Fibroblast of skin of left quadriceps (primary cell): ENCODE data around the gene SEC63.
A peak's percentile ranks its signal among the peaks of the same experiment; 100 is the strongest.
"Not testable (repeated sequence)": the region's sequence is repeated elsewhere in the genome, so short reads cannot be mapped to it uniquely, and the experiment has no call there.

ENCODE experiments used
- DNase-seq, 2 experiments: peaks; one replicate each; pipeline ENCODE4 v3.0.0-alpha.2; 2013; ENCODE audit warnings: low read depth in 2 of 2

Gene SEC63

DNA sequence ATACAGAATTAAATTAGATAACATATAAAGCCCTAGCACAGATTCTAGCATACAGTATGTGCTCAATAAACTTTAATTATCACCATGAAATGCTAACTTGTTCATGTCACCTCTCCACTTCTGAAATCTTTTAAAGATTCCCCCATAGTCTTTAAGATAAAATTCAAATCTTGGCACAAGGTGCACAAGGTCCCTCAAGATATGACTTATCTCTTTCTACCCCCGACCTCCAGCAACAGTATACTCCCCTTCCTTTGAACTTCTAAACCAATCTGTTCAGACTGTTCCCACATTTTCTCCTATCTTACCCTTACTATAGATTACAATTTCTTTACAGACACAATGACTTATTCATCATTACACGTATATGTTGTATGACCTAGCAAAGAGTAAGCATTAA is 29.0 kb downstream of the SEC63 start:
- no peak for DNase-seq

DNA sequence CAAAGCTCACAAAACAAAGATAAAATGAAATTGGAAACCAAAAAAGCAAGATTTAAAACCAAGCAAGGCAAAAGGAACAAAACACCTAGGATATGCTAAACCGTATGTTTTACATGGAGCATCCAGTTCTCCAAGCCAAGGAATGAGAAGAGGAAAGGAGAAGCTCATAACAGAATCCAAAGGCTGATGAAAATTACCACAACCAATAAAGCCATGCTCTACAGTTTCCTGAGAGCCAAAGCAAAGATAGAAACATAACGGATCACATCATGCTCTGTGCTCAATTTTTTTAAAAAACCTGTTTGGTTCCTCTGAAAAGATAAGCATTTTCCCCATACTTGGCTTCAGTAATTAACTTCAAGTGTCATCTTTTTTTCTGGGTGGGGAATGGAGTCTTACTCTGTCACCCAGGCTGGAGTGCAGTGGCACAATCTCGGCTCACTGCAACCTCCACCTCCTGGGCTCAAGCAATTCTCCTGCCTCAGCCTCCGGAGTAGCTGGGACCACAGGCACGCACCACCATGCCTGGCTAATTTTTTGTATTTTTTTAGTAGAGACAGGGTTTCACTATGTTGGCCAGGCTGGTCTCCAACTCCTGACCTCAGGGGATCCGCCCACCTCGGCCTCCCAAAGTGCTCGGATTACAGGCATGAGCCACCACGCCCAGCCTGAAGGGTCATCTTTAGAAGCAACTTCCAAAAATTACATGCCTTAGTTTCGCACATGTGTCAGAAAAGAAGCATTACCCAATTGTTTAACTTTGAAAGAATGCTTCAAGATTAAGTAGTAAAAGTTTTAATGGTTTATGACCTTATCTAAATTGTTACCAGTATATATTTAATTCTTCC is 31.1 kb downstream of the SEC63 start:
- not testable (repeated sequence) for DNase-seq

- DNase-seq, result no peak
These were observed 40.3 kb downstream of the SEC63 start for GRCh38 chr6:107917451-107918375.

DNA sequence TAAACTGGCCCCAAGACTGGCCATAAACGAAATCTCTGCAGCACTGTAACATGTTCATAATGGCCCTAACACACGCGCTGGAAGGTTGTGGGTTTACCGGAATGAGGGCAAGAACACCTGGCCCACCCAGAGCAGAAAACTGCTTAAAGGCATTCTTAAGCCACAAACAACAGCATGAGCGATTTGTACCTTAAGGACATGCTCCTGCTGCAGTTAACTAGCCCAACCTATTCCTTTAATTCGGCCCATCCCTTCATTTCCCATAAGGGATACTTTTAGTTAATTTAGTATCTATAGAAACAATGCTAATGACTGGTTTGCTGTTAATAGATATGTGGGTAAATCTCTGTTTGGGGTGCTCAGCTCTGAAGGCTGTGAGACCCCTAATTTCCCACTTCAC is 41.0 kb downstream of the SEC63 start:
- DNase-seq, result not testable (repeated sequence)

DNA sequence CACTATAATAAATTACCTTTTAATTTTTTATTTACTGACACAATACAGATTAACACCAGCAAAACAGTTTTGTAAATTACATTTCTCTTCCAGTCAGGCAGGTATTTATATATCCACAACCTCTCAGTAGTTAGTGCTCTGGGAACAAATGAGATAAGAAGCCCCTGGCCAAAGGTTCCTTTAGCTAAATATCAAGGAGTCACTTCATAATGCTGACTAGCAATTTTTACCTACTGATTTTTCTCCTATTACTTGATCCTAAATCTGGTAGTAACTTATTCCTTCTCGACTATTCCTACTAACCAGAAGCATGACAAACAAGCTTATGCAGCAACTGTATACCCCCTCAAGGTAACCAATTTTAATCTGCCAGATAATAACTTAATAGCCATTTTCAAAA is 46.3 kb downstream of the SEC63 start:
- no peak for DNase-seq

GRCh38 chr6:107894809-107895396 is 63.1 kb downstream of the SEC63 start:
- no peak for DNase-seq

- not testable (repeated sequence) for DNase-seq
These were observed 67.6 kb downstream of the SEC63 start for GRCh38 chr6:107890431-107890830.

DNA sequence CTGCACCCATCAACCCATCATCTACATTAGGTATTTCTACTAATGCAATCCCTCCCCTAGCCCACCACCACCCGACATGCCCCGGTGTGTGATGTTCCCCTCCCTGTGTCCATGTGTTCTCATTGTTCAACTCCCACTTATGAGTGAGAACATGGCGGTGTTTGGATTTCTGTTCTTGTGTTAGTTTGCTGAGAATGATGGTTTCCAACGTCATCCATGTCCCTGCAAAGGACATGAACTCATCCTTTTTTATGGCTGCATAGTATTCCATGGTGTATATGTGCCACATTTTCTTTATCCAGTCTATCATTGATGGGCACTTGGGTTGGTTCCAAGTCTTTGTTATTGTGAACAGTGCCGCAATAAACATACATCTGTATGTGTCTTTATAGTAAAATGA is 72.1 kb downstream of the SEC63 start:
- DNase-seq, result not testable (repeated sequence)

GRCh38 chr6:107879941-107880340 is 78.1 kb downstream of the SEC63 start:
- DNase-seq, result no peak

DNA sequence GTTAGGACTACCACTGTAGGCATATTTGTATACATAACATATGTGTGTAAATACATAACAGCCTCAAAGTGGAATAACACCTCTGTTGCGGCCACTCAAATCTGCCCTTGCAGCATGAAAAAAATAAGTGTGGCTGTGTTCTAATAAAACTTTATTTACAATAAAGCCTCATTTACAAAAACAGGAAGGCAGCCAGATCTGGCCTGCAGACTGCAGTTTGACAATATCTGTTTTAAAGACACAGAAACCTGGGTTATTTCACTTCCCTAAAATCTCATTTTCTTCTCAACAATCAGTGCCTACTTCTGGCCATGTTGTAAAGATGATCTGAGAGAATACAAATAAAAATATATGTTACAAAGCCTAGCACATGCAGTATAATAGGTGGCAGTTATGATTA is 80.0 kb downstream of the SEC63 start:
- DNase-seq, result no peak

DNA sequence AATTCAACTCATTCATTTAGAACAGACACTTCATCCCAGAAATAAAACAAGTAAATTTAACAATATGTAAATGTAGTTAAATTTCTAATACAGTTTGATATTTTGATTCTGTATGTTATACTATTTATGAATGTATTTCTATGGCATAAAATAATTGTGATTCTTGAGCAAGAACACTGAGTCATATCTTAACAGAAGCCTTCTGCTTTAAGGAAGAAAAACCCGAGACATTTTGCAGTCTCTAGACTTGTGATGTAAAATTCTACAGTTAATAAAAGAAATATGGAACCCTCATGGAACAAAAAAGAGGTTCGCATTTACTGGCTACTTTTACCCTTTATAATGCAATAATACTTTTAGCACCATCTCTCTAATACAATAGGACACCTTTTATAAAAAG is 86.0 kb downstream of the SEC63 start:
- DNase-seq, result no peak

DNA sequence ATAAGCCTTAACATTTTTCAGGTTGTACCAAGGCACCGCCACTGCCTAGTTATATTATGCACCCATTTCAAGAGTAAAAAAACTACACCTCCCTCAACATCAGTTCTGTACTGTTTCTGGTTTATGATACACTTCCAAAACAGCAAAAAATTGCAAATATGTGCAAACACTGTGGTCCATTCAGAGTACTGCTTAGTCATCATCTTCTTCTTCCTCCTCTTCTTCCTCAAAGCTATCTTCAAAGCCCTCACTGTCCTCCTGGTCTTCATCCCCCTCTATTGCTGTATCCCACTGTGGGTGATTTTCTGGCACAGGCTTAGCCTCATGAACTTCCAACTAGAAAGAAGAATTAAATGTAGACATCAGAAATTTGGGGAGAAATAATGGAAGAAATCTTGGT is 86.5 kb downstream of the SEC63 start:
- DNase-seq, result not testable (repeated sequence)

- DNase-seq, result no peak
These were observed 87.0 kb downstream of the SEC63 start for GRCh38 chr6:107871016-107871415.

DNA sequence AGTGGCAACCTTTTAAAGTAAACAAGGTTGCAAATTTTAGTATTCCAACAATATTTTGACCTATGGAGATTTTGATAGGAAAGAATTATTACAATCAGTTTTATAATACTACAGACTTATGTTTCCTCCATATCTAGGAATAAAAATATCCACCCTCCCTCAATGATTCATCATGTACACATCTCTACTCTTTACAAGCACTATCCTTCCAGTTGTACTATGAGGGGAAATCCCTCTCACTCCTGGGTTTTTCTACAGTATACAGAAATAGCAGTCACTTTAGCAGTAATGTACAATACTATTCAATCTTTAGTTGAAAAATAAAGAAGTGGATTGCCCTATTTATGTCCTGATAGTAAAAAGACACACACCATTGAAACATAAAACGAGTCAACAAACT is 87.6 kb downstream of the SEC63 start:
- DNase-seq, result no peak

DNA sequence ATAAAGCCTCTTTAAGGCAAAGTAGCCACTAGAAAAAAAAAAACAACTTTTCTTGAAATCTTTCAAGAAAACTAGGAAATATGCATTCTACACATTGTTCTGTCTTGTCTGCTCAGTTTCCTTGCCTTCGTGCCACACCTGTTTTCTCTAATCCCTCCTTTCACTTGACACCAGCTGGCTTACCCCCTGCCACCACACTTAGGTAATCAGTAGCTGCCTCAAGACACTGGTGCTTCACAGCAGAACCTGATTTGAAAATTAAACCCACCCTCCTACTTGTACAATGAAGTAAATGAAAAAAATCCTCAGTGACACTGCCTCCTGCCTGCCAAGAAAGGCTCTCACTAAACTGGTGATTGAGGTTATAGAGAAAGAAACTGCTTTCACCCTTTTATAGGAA is 88.1 kb downstream of the SEC63 start:
- DNase-seq, result no peak

DNA sequence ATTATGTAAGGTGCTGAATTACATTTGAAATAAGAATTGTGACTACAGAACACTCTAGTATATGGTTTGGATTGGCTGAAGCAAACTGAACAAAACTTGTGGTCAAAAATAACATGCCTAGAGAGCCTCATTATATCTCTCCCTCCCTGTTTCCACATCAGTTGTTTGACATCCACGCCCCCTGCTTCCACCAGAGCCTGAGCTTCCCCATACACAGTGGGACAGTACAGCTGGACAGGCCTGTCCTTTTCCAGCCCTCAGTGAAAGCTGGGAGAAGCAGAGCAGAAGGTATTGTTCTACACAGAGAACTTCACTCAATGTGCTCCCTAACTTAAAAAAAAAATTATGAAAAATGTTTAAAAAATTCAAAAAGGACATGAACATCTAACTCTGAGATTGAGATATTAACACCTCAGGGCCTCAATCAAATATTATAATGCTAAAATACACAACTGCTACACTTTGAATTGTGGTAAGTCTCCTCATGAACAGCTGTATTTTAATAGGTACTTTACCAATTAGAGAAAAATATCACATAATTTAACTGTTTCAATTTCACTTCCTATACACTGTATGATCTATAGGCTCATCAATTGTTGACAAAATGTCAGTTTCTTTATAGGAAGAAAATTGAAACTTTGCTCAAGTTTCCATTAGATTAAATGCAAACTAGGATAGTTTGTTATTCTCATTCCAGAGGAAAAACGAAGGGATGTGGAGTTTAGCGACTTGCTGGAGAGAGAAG is 89.0 kb downstream of the SEC63 start:
- no peak for DNase-seq

DNA sequence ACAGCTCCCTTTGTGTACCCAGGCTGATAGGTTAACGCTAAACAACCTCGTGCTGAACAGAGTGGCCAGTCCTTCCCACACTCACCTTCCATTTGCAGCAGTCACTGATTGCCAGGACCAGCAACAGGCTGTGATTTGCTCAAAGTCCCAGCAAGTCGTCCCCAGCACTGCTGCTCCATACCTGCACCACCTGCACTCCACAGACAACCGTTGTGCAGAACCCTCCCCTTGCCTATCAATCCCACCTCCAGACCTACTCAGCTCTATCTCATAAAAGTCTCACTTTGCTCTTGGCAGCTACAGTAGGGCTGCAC is 90.7 kb downstream of the SEC63 start:
- DNase-seq, result no peak

DNA sequence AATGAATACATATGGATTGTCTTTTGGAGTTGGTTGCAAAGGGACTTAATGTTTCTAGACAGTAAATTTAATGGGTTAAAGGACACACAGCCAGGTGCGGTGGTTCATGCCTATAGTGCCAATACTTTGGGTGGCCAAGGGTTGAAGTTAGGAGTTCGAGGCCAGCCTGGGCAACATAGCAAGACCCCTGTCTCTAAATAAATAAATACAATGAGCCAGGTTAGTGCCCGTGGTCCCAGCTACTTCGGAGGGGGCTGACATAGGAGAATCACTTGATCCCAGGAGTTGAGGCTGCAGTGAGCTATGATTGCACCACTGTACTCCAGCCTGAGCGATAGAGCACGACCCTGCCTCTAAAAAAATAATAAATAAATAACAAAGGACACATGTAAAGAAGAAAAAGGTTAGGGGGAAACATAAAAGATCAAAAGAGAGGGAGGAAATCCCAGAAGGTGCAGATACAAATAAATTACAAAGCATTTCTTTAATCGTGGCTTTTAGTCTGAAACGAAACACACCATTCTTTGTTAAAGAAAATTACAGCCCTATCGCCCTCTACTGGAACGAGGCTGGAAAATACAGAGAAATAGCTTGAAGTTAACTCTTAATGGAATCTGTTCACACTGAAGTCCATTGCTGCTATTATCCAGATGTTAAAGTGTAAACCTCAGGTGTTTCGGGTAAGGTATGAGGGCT is 91.3 kb downstream of the SEC63 start:
- DNase-seq, result peak in 1 of 2 experiments; percentile 21

GRCh38 chr6:107864226-107865127 is 93.5 kb downstream of the SEC63 start:
- no peak for DNase-seq

DNA sequence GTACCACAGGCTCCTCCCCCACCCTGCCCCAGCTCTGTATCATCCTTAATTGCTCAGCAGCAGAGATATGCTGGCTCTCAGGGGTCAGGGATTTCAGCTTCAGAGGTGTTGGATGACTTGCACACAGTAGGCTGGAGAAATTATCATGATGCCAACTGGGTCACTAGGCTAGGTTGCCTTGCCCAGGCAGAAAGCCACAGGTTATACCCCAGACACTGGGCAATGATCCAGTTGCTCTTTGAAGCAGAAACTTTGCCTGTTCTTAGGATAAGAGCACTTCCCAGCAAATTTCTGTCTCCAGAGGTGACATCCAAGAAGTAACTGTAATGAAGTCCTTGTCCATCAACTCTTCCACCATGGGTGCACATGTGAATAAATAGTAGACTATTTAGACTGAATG is 95.6 kb downstream of the SEC63 start:
- DNase-seq, result no peak
